LNCAP (cell line): ENCODE data around the gene GTF2I.

ENCODE experiments used
- TF ChIP-seq, protein P1 (sequence below): fragments of 450-650 bp; IDR thresholded peaks from 2 replicates; pipeline ENCODE4 v1.5.1; 2017; ENCODE audit warnings: mild to moderate bottlenecking

Gene GTF2I

DNA sequence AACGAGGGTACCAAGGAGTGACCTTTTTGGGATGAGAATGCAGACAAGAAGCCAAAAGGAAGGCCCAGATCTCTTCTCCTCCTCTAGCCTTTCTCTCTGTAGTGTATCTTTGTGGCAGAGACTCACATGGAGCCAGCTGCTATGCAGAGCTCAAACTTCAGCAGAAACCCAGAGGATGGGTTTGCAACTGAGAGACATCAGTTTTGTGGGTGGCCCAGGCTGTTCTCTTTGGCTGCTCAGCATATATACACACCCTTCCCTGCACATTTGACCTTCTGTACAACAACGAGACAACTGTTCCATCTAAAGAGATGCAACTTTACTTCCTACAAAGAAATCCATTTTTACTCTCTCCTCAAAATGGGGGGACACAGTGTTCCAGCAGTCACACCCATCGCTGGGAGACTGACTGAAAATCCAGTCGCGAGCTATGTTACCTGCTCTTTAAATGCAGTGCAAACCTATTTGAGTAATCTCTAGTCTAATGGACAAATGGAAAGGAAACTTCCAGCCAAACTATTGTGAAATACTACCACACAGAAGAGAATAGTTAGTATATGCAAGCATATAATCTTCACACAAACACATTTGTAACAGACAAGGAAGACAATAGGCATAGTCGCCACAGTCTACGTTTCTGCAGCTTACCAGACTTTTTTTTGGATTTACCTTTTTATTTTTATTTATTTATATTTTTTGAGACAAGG, 51.2 kb downstream of the GTF2I start:
- TF ChIP-seq, protein P1, sequence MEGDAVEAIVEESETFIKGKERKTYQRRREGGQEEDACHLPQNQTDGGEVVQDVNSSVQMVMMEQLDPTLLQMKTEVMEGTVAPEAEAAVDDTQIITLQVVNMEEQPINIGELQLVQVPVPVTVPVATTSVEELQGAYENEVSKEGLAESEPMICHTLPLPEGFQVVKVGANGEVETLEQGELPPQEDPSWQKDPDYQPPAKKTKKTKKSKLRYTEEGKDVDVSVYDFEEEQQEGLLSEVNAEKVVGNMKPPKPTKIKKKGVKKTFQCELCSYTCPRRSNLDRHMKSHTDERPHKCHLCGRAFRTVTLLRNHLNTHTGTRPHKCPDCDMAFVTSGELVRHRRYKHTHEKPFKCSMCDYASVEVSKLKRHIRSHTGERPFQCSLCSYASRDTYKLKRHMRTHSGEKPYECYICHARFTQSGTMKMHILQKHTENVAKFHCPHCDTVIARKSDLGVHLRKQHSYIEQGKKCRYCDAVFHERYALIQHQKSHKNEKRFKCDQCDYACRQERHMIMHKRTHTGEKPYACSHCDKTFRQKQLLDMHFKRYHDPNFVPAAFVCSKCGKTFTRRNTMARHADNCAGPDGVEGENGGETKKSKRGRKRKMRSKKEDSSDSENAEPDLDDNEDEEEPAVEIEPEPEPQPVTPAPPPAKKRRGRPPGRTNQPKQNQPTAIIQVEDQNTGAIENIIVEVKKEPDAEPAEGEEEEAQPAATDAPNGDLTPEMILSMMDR: no peak

DNA sequence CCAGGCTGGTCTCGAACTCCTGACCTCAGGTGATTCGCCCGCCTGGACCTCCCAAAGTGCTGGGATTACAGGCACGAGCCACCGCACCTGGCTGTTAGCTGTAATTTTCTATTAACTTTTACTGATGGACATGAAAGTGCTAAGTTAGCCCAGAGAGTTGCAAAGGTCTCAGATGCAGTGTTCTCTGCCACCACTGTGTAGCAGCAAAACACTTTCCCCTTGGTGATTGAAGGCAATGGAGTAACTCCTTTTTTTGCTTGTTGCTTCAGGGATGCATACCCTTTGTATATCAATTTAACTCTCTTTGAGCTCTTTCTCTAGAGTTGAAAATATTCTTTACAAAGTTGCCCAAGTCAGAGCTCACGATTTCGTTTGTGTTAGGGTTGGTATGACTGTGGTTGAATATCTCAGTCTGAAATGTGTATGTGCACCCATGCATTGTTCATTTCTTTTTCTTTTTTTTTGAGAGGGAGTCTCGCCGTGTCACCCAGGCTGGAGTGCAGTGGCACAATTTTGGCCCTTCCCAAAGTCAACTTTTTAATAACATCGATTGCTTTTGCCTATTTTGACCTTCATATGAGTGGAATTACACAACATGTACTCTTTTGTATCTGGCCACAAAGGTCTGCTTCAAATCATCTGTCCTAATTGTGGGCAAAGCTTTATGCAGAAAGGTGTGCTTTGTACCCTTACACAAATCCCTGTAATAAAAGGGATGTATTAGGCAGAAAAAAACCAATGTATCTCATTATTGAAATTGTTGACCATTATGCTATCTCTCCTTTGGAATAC, 52.6 kb downstream of the GTF2I start:
- TF ChIP-seq, protein P1: no peak

DNA sequence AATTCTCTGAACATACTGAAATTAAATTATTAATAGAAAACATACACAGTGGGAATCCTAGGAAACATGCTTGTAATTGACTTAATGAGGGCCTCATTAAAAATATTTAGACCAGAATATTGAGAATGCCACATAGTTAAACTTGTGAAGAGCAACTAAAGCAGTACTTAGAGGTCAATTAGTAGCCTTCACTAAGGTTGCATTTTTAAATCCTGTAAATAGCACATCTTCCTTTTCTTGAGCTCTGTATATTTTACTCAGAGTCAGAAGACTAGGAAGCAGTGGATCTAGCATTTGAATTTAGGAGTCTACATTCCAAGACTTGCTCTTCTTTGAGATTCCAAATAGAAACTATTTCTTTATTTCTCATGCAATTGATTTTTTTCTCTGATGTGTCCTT, 56.0 kb downstream of the GTF2I start:
- TF ChIP-seq, protein P1: no peak

DNA sequence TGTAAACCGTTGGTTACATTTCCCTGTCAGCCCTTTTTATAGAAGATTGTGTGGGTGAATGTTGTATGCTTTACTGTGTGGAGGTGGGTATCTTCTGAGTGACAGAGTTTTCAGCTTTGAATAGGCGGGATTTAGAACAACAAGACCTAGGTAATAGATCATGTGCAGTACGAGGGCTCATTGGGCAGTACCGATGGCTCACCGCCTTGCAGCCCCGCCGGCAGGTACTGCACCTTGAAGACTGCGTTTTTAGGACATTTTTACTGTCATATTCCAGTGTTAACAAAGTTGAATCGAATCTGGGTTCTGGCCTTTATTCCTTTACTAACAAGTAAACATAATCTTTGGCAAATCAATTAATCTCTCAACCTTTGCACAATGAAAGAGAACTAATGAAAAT, 60.4 kb downstream of the GTF2I start:
- TF ChIP-seq, protein P1: no peak

DNA sequence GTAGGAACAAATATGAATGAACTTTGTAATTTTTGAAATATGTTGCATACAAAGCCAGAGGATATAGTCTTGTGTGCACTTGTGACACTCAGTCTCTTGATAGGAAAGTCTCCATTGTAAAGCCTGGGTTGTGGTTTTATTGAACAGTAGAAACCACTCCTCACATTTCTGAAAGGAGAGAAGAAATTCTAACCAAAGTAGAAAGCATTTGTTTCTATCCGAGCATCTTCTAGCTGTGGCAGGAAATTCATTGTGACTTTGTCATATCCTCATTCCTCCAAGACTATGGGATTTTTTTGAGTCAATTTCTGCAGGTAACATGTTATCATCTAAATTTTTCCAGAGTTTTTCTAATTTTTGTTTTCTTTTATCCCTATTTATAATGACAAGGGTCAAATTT, 60.8 kb downstream of the GTF2I start:
- TF ChIP-seq, protein P1: no peak

DNA sequence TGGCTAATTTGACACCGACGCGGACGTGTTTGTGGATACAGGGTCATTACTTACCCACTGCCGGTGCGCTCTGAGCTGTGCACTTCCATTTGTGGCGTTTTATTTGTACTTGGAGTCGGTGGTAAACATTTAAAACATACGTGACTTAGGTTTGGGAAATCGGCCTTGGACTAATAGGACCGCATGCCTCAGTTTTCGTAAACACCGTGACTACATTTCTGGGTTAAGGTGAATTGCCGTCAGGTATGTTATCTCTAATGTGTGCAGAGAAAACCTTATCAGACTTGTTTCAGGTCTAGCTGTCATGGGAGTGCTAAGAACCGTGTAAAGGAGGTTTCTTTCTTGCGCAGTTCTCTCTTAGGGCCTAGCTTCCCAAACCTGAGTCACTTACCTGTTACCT, 64.6 kb downstream of the GTF2I start:
- TF ChIP-seq, protein P1: no peak

DNA sequence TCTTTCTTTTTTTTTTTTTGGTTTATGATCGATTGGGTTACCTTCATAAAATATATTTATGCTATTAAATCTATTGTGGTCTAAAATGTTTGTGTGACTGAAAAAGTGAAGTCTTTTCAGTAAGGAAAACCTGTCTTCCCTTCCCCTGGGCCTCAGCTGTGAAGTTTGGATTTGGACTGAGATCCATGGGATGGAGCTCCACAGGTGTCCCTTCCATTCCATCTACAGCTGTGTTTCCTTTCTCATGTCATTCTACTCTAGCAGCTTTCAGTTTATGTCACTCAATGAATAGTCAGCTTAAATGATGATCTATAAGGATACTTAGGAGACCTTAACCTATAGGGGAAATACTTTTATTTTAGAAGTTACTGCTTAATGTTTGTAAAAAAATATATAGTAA, 68.3 kb downstream of the GTF2I start:
- TF ChIP-seq, protein P1: no peak
